Nephron (organoid): ENCODE results near the gene PGLYRP4.

ENCODE experiments used
- H3K27ac Mint-ChIP-seq, 3 experiments: 2 replicates each; pipeline ENCODE4 v1.8.0; 2020; ENCODE audit warnings: mixed read lengths in 3 of 3, mild to moderate bottlenecking in 2 of 3, moderate library complexity in 1 of 3
- H3K27me3 Mint-ChIP-seq: 2 replicates; pipeline ENCODE4 v1.8.0; 2021; ENCODE audit warnings: low read depth, mild to moderate bottlenecking, moderate library complexity, mixed read lengths
- H3K36me3 Mint-ChIP-seq: 2 replicates; pipeline ENCODE4 v1.8.0; 2020; ENCODE audit warnings: low read depth, mixed read lengths
- H3K4me1 Mint-ChIP-seq: 2 replicates; pipeline ENCODE4 v1.8.0; 2020; ENCODE audit warnings: mixed read lengths
- H3K4me3 Mint-ChIP-seq, 3 experiments: 2 replicates each; pipeline ENCODE4 v1.8.0; 2020; ENCODE audit warnings: mild to moderate bottlenecking in 3 of 3, mixed read lengths in 3 of 3, moderate library complexity in 2 of 3
- H3K9me3 Mint-ChIP-seq: 2 replicates; pipeline ENCODE4 v1.8.0; 2020; ENCODE audit warnings: mixed read lengths
- CTCF ChIP-seq, 3 experiments: fragments of 200-600 bp; sonication (generic); IDR thresholded peaks; one replicate each; pipeline ENCODE4 v1.5.0; 2021; ENCODE audit warnings: antibody characterized with exemption in 3 of 3; ENCODE audit not compliant: unreplicated experiment in 3 of 3

Gene PGLYRP4

GRCh38 chr1:153348511-153349362 is at the start of gene PGLYRP4:
Gene PGLYRP4 (minus strand): TSS chr1:153348841. CDS start chr1:153347932, 909 bp downstream.
- H3K27ac Mint-ChIP-seq: no peak within 1 kb of the TSS
- H3K4me3 Mint-ChIP-seq: no peak within 1 kb of the TSS
- H3K36me3 Mint-ChIP-seq: no peaks in the 10 kb centered on the region
- no peaks in the 10 kb centered on the region for H3K9me3 Mint-ChIP-seq
- no peak for TF ChIP-seq CTCF (IDR thresholded peaks at IDR 0.05; ENCODE audit: unreplicated experiment in 3 of 3)
- peaks cover under 1% of the 10 kb centered on the region for H3K4me1 Mint-ChIP-seq
- peaks cover 67% of the 10 kb centered on the region for H3K27me3 Mint-ChIP-seq

GRCh38 chr1:153397924-153398651 is 49.4 kb upstream of the PGLYRP4 start:
- Mint-ChIP-seq H3K4me3 (no peak overlapping the region), H3K27me3 (peaks cover 36% of the 10 kb centered on the region)

GRCh38 chr1:153397051-153397923 is 48.6 kb upstream of the PGLYRP4 start:
- Mint-ChIP-seq H3K9me3 (no peaks in the 10 kb centered on the region), H3K36me3 (no peaks in the 10 kb centered on the region), H3K27ac (no peak overlapping the region), H3K27me3 (peaks cover 41% of the 10 kb centered on the region), H3K4me1 (no peaks in the 10 kb centered on the region), H3K4me3 (no peak overlapping the region)
- TF ChIP-seq CTCF (IDR thresholded peaks at IDR 0.05; ENCODE audit: unreplicated experiment in 3 of 3): no peak

More at GRCh38 chr1:153397924-153398651, 49.4 kb upstream of the PGLYRP4 start:
- Mint-ChIP-seq H3K4me1 (no peaks in the 10 kb centered on the region), H3K27ac (no peak overlapping the region), H3K9me3 (no peaks in the 10 kb centered on the region), H3K36me3 (no peaks in the 10 kb centered on the region)
- no peak for TF ChIP-seq CTCF (IDR thresholded peaks at IDR 0.05; ENCODE audit: unreplicated experiment in 3 of 3)

GRCh38 chr1:153396461-153396860 is 47.8 kb upstream of the PGLYRP4 start:
- Mint-ChIP-seq H3K27me3 (peaks cover 39% of the 10 kb centered on the region), H3K36me3 (no peaks in the 10 kb centered on the region), H3K9me3 (no peaks in the 10 kb centered on the region), H3K27ac (no peak overlapping the region), H3K4me1 (no peaks in the 10 kb centered on the region), H3K4me3 (no peak overlapping the region)
- TF ChIP-seq CTCF (IDR thresholded peaks at IDR 0.05; ENCODE audit: unreplicated experiment in 3 of 3): no peak

GRCh38 chr1:153395776-153396175 is 47.1 kb upstream of the PGLYRP4 start:
- H3K9me3 Mint-ChIP-seq: no peaks in the 10 kb centered on the region
- TF ChIP-seq CTCF (IDR thresholded peaks at IDR 0.05; ENCODE audit: unreplicated experiment in 3 of 3): no peak
- H3K4me3 Mint-ChIP-seq: no peak overlapping the region
- H3K36me3 Mint-ChIP-seq: no peaks in the 10 kb centered on the region
- peaks cover 46% of the 10 kb centered on the region for H3K27me3 Mint-ChIP-seq
- H3K4me1 Mint-ChIP-seq: no peaks in the 10 kb centered on the region
- no peak overlapping the region for H3K27ac Mint-ChIP-seq
